Bronchial epithelial cell (primary cell): ENCODE data around the gene ATAT1. TPM values are rescaled to one million over a fixed set of nuclear protein-coding genes. Genes with fewer than 3 reads are reported as not detected.

Experiments used
- DNase-seq: peaks from one replicate; pipeline ENCODE4 v3.0.0-alpha.2; 2010; ENCODE audit warnings: low read depth
- FAIRE-seq: peaks from 2 replicates; lab custom pipeline; 2011; peaks lifted over from hg19 to GRCh38; lab: Jason Lieb, UNC
- H3K27me3 ChIP-seq: 2 replicates; pipeline ENCODE4 v1.5.1; 2011; ENCODE audit warnings: low read length; ENCODE audit not compliant: control insufficient read depth, insufficient read depth
- H3K36me3 ChIP-seq: 2 replicates; pipeline ENCODE4 v1.5.1; 2011; ENCODE audit warnings: low read length; ENCODE audit not compliant: control insufficient read depth, insufficient read depth
- H3K4me3 ChIP-seq: 2 replicates; pipeline ENCODE4 v1.5.1; 2011; ENCODE audit warnings: mild to moderate bottlenecking, low read depth, low read length, control low read depth
- CTCF ChIP-seq: IDR thresholded peaks from 2 replicates; pipeline ENCODE4 v1.5.1; 2011; ENCODE audit warnings: mild to moderate bottlenecking, moderate library complexity, low read length, control low read depth, inconsistent platforms; ENCODE audit not compliant: insufficient read depth, severe bottlenecking
- total RNA-seq: library from RNA; depleted of rRNA; stranded (reverse); fragments of >200 nt; gene quantifications from 2 replicates; pipeline ENCODE4 v1.2.1, GENCODE V29; 2014

ATAT1 gene
- total RNA-seq, 1 donor from 2014 or later = 2.9 TPM

DNA sequence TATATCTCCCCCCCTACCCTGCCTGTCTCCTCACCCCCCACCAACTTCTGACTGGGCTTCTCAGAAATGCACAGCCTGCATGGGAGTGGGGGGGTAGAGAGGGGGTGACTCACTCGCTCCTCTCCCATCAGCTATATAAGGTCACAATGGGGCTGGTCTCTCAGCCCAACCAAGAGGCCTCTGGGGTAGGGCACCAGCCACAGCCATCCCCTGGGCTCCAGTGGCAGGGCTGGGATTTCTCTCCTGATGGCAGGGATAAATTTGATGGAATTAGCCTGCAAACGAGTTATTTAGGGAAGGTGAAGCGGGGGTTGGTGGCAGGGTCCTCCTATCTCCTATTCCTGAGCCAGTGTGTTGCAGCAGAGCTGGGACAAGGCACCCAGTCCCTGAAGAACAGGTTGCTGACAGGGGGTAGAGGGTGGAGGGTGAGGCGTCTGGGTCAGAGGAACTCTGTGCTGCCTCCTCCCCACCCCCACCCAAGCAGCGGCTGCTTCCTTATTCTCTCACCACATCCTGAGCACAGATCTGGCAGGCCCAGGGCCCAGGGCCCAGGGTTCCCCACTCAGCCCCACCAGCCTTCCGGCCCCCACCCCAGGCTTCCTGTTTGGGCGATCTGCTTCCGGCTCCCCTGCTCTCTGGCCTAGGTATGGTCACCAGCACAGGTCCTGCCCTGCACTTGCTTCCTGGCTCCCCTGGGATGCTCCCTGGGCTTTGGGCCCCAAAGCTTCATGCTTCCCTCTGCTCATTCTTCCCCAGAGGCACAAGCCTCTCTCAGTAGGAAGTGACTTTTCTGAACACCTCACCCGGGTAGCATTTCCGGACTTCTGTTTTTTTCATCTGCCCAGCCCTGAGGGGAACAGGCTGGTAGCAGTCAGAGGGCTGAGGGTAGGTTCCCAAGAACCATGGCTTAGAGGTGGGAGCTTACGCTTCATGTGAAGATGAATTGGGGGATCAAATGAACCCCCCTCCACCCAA lies 55.8 kb downstream of the ATAT1 start:
- TF ChIP-seq CTCF = no peak
- H3K27me3 ChIP-seq = no peaks in the 10 kb centered on the region
- peaks cover 11% of the 10 kb centered on the region for H3K36me3 ChIP-seq
- peak; percentile 86 for DNase-seq
- H3K4me3 ChIP-seq = peak overlapping the region; percentile 76
- FAIRE-seq = no peak

DNA sequence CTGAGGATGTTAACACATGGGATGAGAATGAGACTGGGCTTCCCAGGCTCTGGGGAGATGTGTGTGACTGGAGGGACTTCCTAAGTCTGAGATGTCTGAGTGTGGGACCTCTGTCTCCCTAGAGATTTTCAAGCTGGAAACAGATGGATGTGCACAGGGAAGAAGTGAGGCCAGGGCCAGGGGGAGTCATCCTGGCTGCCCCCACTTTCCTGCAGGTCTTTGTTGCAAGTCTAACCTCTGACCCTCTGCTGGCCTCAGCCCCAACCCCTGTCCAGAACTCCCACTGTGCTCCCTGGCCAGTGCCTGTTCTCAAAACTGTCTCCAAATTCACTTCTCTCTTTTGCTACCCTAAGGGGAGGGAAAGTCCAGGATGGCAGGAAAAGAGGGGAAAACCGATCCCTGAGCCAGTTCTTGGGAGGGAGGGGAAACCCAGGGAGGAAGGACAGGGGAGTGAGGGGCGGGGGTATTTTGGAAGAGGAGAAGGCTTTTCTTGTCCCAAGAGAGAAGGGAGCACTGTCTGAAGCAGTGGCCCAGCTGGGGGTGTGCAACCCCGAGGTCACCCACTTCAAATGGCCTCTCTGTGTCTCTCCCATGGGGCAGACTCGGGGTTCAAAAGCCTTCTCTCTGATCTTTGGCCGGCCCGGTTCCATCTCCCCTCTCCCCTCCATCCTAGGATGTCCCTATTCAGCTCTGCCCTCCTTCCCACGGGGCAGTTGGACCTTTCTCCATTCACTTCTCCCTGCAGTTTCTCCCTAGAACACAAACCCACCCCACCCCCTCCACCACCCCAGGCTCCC lies 56.7 kb downstream of the ATAT1 start:
- no peak for TF ChIP-seq CTCF
- Histone ChIP-seq H3K4me3 (peak overlapping the region; percentile 76), H3K36me3 (peaks cover 9% of the 10 kb centered on the region), H3K27me3 (no peaks in the 10 kb centered on the region)
- FAIRE-seq (no peak), DNase-seq (peak; percentile 39)

DNA sequence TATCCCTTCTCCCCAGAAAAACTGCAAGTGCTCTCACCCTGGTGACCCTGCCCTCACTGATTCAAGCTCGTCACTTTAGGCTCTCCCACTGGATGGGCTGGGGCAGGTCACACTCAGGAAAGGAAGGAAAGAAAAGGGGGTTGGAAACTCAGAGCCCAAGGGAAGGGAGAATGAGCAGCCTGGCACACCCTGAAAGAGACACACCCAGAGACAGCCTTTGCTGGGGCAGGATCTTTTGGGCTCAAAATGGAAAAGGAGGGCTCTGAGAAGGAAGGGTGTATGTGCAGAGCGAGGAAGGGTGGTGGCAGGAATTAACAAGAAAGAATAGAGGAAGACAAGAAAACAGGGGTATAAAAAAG lies 57.3 kb downstream of the ATAT1 start:
- DNase-seq (no peak), FAIRE-seq (no peak)
- peaks cover 6% of the 10 kb centered on the region for H3K36me3 ChIP-seq
- no peaks in the 10 kb centered on the region for H3K27me3 ChIP-seq
- peak overlapping the region; percentile 76 for H3K4me3 ChIP-seq
- no peak for TF ChIP-seq CTCF

- TF ChIP-seq CTCF = no peak
- H3K27me3 ChIP-seq = no peaks in the 10 kb centered on the region
- DNase-seq (no peak), FAIRE-seq (no peak)
- H3K4me3 ChIP-seq = peak overlapping the region; percentile 76
- H3K36me3 ChIP-seq = peaks cover 6% of the 10 kb centered on the region
Observed at GRCh38 chr6:30684386-30685156, 57.9 kb downstream of the ATAT1 start.

GRCh38 chr6:30685157-30686008 lies 58.7 kb downstream of the ATAT1 start:
- FAIRE-seq = no peak
- no peak for DNase-seq
- no peaks in the 10 kb centered on the region for H3K27me3 ChIP-seq
- peak; percentile 22 for TF ChIP-seq CTCF
- peak overlapping the region; percentile 76 for H3K4me3 ChIP-seq
- H3K36me3 ChIP-seq = peaks cover 6% of the 10 kb centered on the region
